ENCODE measurements around the gene CSKMT. TPM values are rescaled to one million over a fixed set of nuclear protein-coding genes. Genes with fewer than 3 reads are reported as not detected.

CSKMT gene
- total RNA-seq, 1 donor from 2014 or later: 7.8 TPM

DNA sequence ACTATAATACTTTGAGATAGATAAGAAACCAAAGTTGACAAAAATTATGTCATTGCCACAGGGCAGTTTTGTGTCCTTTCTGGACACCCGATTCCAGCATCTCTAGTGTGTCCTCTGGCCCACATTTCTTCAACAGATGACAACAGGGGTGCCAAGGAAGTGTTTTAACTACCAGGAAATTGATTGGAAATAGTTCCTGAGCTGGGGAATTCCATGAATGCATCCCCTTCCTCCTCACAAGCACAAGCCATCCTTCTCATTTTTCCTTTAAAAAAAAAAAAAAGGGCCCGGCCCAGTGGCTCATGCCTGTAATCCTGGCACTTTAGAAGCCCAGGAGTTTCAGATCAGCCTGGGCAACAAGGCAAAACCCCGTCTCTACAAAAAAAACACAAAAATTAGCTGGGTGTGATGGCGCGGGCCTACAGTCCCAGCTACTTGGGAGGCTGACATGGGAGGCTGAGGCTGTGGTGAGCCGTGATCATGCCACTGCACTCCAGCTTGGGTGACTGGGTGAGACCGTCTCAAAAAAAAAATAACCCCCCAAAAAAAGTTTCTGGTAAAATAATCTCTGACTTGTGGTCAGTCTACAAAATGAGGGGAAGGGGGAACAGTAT, 42.5 kb upstream of the CSKMT start:
- Mint-ChIP-seq H3K4me3 (ENCODE audit: unreplicated experiment) (peak overlapping the region; percentile 89), H3K4me1 (ENCODE audit: low read depth) (peaks cover 20% of the 10 kb centered on the region), H3K36me3 (ENCODE audit: low read depth) (peaks cover 23% of the 10 kb centered on the region), H3K27me3 (ENCODE audit: low read depth) (no peaks in the 10 kb centered on the region), H3K9me3 (ENCODE audit: low read depth) (no peaks in the 10 kb centered on the region), H3K27ac (ENCODE audit: unreplicated experiment) (peak overlapping the region; percentile 96)
- no peak for TF ChIP-seq CTCF (IDR thresholded peaks at IDR 0.05)
- no peak for DNase-seq (ENCODE audit: low spot score)

DNA sequence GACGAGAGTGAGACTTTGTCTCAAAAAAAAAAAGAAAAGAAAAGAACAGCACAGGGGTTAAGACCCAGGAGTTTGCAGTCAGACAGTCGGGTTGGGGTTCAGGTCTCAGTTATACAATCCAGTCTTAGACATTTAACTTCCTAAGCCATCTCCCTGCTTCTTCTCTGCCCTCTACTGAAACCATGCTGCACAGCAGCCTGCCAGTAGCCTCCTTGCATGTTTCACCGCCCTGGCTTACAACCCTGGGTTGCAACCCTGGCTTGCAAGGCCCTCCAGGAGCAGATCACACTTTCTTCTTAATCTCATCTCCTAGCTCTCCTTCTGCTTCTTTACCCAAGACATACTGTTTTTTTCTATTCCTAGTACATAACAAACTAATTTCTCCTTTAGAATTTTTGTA, 37.4 kb upstream of the CSKMT start:
- Mint-ChIP-seq H3K4me3 (ENCODE audit: unreplicated experiment) (no peak overlapping the region), H3K27me3 (ENCODE audit: low read depth) (no peaks in the 10 kb centered on the region), H3K36me3 (ENCODE audit: low read depth) (peaks cover 50% of the 10 kb centered on the region), H3K4me1 (ENCODE audit: low read depth) (no peaks in the 10 kb centered on the region), H3K27ac (ENCODE audit: unreplicated experiment) (no peak overlapping the region), H3K9me3 (ENCODE audit: low read depth) (no peaks in the 10 kb centered on the region)
- no peak for DNase-seq (ENCODE audit: low spot score)
- peak; percentile 27 for TF ChIP-seq CTCF (IDR thresholded peaks at IDR 0.05)

DNA sequence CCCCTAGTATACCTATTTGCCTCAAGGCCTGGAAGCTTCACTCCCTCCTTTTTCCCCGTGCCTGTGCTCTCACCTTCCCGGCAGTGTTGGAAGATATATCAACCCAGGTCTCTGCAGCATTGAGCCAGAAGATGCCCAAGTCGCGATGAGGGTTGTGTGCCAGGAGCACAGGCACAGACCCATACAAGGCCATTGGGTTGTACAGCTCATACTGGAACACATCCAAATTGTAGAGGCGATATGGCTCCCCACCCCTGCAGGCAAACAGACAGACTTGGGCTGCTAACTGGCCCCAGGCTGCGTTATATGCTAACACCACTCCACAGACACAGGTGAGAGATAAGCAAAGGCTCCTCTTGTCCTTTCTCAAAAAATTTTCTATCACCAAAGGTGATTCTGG, 32.6 kb upstream of the CSKMT start:
- H3K27ac Mint-ChIP-seq (ENCODE audit: unreplicated experiment): peak overlapping the region; percentile 47
- no peak for TF ChIP-seq CTCF (IDR thresholded peaks at IDR 0.05)
- H3K36me3 Mint-ChIP-seq (ENCODE audit: low read depth): peaks cover 49% of the 10 kb centered on the region

GRCh38 chr11:62644220-62644619, 20.9 kb upstream of the CSKMT start:
- no peak for DNase-seq (ENCODE audit: low spot score)
- no peaks in the 10 kb centered on the region for H3K27me3 Mint-ChIP-seq (ENCODE audit: low read depth)
- H3K36me3 Mint-ChIP-seq (ENCODE audit: low read depth): peaks cover 7% of the 10 kb centered on the region
- no peaks in the 10 kb centered on the region for H3K9me3 Mint-ChIP-seq (ENCODE audit: low read depth)
- no peak overlapping the region for H3K4me3 Mint-ChIP-seq (ENCODE audit: unreplicated experiment)
- peak overlapping the region; percentile 49 for H3K27ac Mint-ChIP-seq (ENCODE audit: unreplicated experiment)
- H3K4me1 Mint-ChIP-seq (ENCODE audit: low read depth): peaks cover 21% of the 10 kb centered on the region
- no peak for TF ChIP-seq CTCF (IDR thresholded peaks at IDR 0.05)

More for the DNA sequence above, 32.6 kb upstream of the CSKMT start:
- no peak for DNase-seq (ENCODE audit: low spot score)
- no peaks in the 10 kb centered on the region for H3K4me1 Mint-ChIP-seq (ENCODE audit: low read depth)
- no peaks in the 10 kb centered on the region for H3K9me3 Mint-ChIP-seq (ENCODE audit: low read depth)
- H3K27me3 Mint-ChIP-seq (ENCODE audit: low read depth): no peaks in the 10 kb centered on the region
- no peak overlapping the region for H3K4me3 Mint-ChIP-seq (ENCODE audit: unreplicated experiment)

DNA sequence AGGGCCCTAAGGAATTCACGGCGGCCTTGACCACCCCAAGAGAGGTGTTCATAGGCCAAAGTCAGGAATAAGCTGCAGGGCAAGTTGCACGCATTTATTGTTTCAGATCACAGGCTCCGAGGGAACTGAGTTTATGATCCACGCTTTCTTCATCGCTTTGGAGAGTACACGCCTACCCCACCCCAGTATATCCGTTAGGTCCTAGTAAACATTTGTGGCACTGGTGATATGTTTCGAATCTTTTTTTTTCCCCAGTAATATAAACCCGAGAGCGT, 19.5 kb upstream of the CSKMT start:
- no peak for TF ChIP-seq CTCF (IDR thresholded peaks at IDR 0.05)
- peak overlapping the region; percentile 95 for H3K27ac Mint-ChIP-seq (ENCODE audit: unreplicated experiment)

More for the DNA sequence above, 19.5 kb upstream of the CSKMT start:
- peak overlapping the region; percentile 98 for H3K4me3 Mint-ChIP-seq (ENCODE audit: unreplicated experiment)
- DNase-seq (ENCODE audit: low spot score): no peak
- no peaks in the 10 kb centered on the region for H3K9me3 Mint-ChIP-seq (ENCODE audit: low read depth)
- peaks cover 5% of the 10 kb centered on the region for H3K36me3 Mint-ChIP-seq (ENCODE audit: low read depth)
- H3K27me3 Mint-ChIP-seq (ENCODE audit: low read depth): no peaks in the 10 kb centered on the region
- peaks cover 16% of the 10 kb centered on the region for H3K4me1 Mint-ChIP-seq (ENCODE audit: low read depth)

Data from chondrocyte (in vitro differentiated cells).